ENCODE results near the gene TP53BP2.

The TP53BP2 gene

DNA sequence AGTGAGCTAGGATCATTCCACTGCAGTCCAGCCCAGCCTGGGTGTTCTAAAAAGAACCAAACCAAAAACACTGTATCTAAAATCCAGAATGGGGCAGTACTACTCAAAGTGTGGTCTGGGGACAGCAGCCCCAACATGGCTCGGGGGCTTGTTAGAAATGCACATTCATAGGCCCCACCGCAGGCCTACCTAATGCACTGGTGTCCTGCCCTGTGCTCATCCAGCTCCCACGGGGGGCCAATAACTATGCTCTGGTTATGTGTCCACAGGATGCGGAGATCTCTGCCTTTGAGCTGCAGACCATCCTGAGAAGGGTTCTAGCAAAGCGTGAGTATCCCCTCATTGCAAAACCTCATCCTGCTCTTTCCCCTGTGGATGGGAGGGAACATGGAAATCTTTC, 81.9 kb downstream of the TP53BP2 start:
- Histone ChIP-seq H3K4me1 (ENCODE audit: low read depth, poor library complexity, severe bottlenecking) (no peaks in the 10 kb centered on the region), H3K27ac (no peak overlapping the region), H3K4me2 (no peak overlapping the region), H3K9ac (no peak overlapping the region), H2AFZ (ENCODE audit: low read depth) (no peak overlapping the region), H3K27me3 (ENCODE audit: insufficient read depth, low read depth) (no peaks in the 10 kb centered on the region), H4K20me1 (ENCODE audit: insufficient read depth) (no peaks in the 10 kb centered on the region), H3K79me2 (ENCODE audit: insufficient read depth, low read depth) (no peaks in the 10 kb centered on the region), H3K36me3 (ENCODE audit: insufficient read depth) (no peaks in the 10 kb centered on the region), H3K4me3 (IDR thresholded peaks at IDR 0.05; ENCODE audit: insufficient read depth, low read depth, low read length) (no peak overlapping the region)
- TF ChIP-seq CTCF (conservative IDR thresholded peaks at IDR 0.05; ENCODE audit: low read depth, low read length): no peak

- Histone ChIP-seq H4K20me1 (ENCODE audit: insufficient read depth) (no peaks in the 10 kb centered on the region), H3K27ac (no peak overlapping the region), H3K36me3 (ENCODE audit: insufficient read depth) (no peaks in the 10 kb centered on the region), H3K9ac (no peak overlapping the region), H3K4me1 (ENCODE audit: low read depth, poor library complexity, severe bottlenecking) (no peaks in the 10 kb centered on the region), H3K79me2 (ENCODE audit: insufficient read depth, low read depth) (no peaks in the 10 kb centered on the region), H2AFZ (ENCODE audit: low read depth) (no peak overlapping the region), H3K4me3 (IDR thresholded peaks at IDR 0.05; ENCODE audit: insufficient read depth, low read depth, low read length) (no peak overlapping the region), H3K4me2 (no peak overlapping the region), H3K27me3 (ENCODE audit: insufficient read depth, low read depth) (no peaks in the 10 kb centered on the region)
- no peak for TF ChIP-seq CTCF (conservative IDR thresholded peaks at IDR 0.05; ENCODE audit: low read depth, low read length)
Observed at GRCh38 chr1:223763251-223763650, 82.5 kb downstream of the TP53BP2 start.

DNA sequence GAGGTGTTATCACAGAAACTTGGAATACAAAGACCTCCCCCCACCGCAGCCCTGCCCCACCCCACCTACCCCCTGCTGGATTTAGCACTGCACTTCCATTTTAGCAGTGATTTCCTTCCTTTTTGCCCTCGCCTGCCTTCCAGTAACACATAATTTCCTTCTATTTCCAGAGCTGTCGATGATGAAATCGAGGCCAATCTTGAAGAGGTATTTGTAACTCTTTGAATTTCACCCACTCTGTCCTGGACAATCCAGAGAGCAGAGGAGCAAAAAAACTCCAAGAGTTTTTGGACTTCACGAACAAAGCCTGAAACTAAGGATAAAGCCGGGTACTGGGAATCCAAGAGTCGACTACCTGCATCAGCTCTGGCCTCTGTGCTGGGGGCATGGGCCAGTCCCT, 84.3 kb downstream of the TP53BP2 start:
- Histone ChIP-seq H2AFZ (ENCODE audit: low read depth) (no peak overlapping the region), H3K4me2 (no peak overlapping the region), H3K4me3 (IDR thresholded peaks at IDR 0.05; ENCODE audit: insufficient read depth, low read depth, low read length) (no peak overlapping the region), H3K27ac (no peak overlapping the region), H3K79me2 (ENCODE audit: insufficient read depth, low read depth) (no peaks in the 10 kb centered on the region), H3K27me3 (ENCODE audit: insufficient read depth, low read depth) (no peaks in the 10 kb centered on the region), H3K36me3 (ENCODE audit: insufficient read depth) (no peaks in the 10 kb centered on the region), H4K20me1 (ENCODE audit: insufficient read depth) (no peaks in the 10 kb centered on the region), H3K9ac (no peak overlapping the region), H3K4me1 (ENCODE audit: low read depth, poor library complexity, severe bottlenecking) (no peaks in the 10 kb centered on the region)
- TF ChIP-seq CTCF (conservative IDR thresholded peaks at IDR 0.05; ENCODE audit: low read depth, low read length): no peak

DNA sequence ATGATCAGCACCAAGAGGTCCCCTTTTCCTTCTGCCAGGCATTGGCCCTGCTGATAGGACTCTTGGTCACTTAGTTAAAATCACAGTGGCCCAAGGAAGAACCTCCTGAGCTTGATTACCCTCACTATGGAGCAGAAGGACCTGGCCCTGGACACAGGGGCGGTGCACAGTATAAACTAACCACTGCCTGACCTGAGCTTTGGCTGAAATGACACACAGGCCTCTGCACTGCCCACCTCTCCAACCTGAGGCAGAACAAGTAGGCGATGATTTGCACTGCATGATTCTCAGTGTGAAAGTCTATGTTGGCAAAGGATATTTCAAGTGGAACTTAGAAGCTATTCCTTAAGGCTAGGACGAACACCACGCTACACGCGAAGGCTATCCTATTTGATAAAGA, 84.9 kb downstream of the TP53BP2 start:
- Histone ChIP-seq H3K79me2 (ENCODE audit: insufficient read depth, low read depth) (no peaks in the 10 kb centered on the region), H3K4me3 (IDR thresholded peaks at IDR 0.05; ENCODE audit: insufficient read depth, low read depth, low read length) (no peak overlapping the region), H2AFZ (ENCODE audit: low read depth) (no peak overlapping the region), H3K4me1 (ENCODE audit: low read depth, poor library complexity, severe bottlenecking) (no peaks in the 10 kb centered on the region), H4K20me1 (ENCODE audit: insufficient read depth) (no peaks in the 10 kb centered on the region), H3K9ac (no peak overlapping the region), H3K27ac (no peak overlapping the region), H3K4me2 (no peak overlapping the region), H3K27me3 (ENCODE audit: insufficient read depth, low read depth) (no peaks in the 10 kb centered on the region), H3K36me3 (ENCODE audit: insufficient read depth) (no peaks in the 10 kb centered on the region)
- TF ChIP-seq CTCF (conservative IDR thresholded peaks at IDR 0.05; ENCODE audit: low read depth, low read length): no peak

DNA sequence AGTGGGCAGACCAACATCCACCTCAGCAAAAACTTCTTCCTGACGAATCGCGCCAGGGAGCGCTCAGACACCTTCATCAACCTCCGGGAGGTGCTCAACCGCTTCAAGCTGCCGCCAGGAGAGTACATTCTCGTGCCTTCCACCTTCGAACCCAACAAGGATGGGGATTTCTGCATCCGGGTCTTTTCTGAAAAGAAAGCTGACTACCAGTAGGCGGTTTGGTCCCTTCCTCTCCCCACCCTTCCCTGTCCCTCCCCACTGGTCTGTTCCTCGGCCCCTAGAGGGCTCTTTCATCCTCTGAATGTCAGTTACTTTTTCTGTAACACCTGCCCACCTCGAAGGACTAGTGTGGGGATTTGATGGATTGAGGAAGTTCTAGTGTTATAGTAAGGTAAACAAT, 86.5 kb downstream of the TP53BP2 start:
- Histone ChIP-seq H3K79me2 (ENCODE audit: insufficient read depth, low read depth) (no peaks in the 10 kb centered on the region), H3K4me1 (ENCODE audit: low read depth, poor library complexity, severe bottlenecking) (no peaks in the 10 kb centered on the region), H3K9ac (no peak overlapping the region), H4K20me1 (ENCODE audit: insufficient read depth) (no peaks in the 10 kb centered on the region), H3K4me2 (no peak overlapping the region), H3K4me3 (IDR thresholded peaks at IDR 0.05; ENCODE audit: insufficient read depth, low read depth, low read length) (no peak overlapping the region), H2AFZ (ENCODE audit: low read depth) (no peak overlapping the region), H3K27ac (no peak overlapping the region), H3K27me3 (ENCODE audit: insufficient read depth, low read depth) (no peaks in the 10 kb centered on the region), H3K36me3 (ENCODE audit: insufficient read depth) (no peaks in the 10 kb centered on the region)
- no peak for TF ChIP-seq CTCF (conservative IDR thresholded peaks at IDR 0.05; ENCODE audit: low read depth, low read length)

All from KMS-11 (cell line).